GM23248 (cell line): ENCODE data around the gene TMEM183A. TPM values are rescaled to one million over a fixed set of nuclear protein-coding genes. Genes with fewer than 3 reads are reported as not detected.
"Not testable (repeated sequence)": the region's sequence is repeated elsewhere in the genome, so short reads cannot be mapped to it uniquely, and the experiment has no call there.

ENCODE experiments used
- DNase-seq: peaks from one replicate; pipeline ENCODE4 v3.0.0-alpha.2; 2015
- H2AFZ ChIP-seq: fragments of 200-600 bp; sonication (generic); 2 replicates; pipeline ENCODE4 v1.6.1; 2016; ENCODE audit warnings: antibody characterized with exemption
- H3F3A ChIP-seq: fragments of 200-600 bp; sonication (generic); 2 replicates; pipeline ENCODE4 v1.6.1; 2016; ENCODE audit warnings: mild to moderate bottlenecking, antibody characterized with exemption, mixed run types; ENCODE audit not compliant: insufficient read depth
- H3K27ac ChIP-seq: fragments of 200-600 bp; sonication (generic); 2 replicates; pipeline ENCODE4 v1.5.1; 2016; ENCODE audit warnings: mild to moderate bottlenecking
- H3K27me3 ChIP-seq: fragments of 200-600 bp; sonication (generic); replicated peaks from 2 replicates; pipeline ENCODE4 v1.6.1; 2016; ENCODE audit warnings: mild to moderate bottlenecking; ENCODE audit not compliant: insufficient read depth
- H3K36me3 ChIP-seq: fragments of 200-600 bp; sonication (generic); 2 replicates; pipeline ENCODE4 v1.6.1; 2016; ENCODE audit warnings: low read depth, mild to moderate bottlenecking
- H3K4me1 ChIP-seq: fragments of 200-600 bp; sonication (generic); 2 replicates; pipeline ENCODE4 v1.6.1; 2016; ENCODE audit warnings: mild to moderate bottlenecking; ENCODE audit not compliant: insufficient read depth
- H3K4me2 ChIP-seq: fragments of 200-600 bp; sonication (generic); one replicate; pipeline ENCODE4 v1.6.1; 2016; ENCODE audit warnings: mild to moderate bottlenecking; ENCODE audit not compliant: unreplicated experiment
- H3K4me3 ChIP-seq: fragments of 200-600 bp; sonication (generic); 2 replicates; pipeline ENCODE4 v1.5.1; 2016; ENCODE audit warnings: mild to moderate bottlenecking
- H3K79me2 ChIP-seq: fragments of 200-600 bp; sonication (generic); 2 replicates; pipeline ENCODE4 v1.6.1; 2016; ENCODE audit warnings: mild to moderate bottlenecking; ENCODE audit not compliant: insufficient read depth
- H3K9ac ChIP-seq: fragments of 200-600 bp; sonication (generic); 2 replicates; pipeline ENCODE4 v1.6.1; 2016; ENCODE audit warnings: mild to moderate bottlenecking
- H3K9me2 ChIP-seq: fragments of 200-600 bp; sonication (generic); 2 replicates; pipeline ENCODE4 v1.6.1; 2016; ENCODE audit warnings: mixed run types, mild to moderate bottlenecking, moderate library complexity; ENCODE audit not compliant: insufficient read depth
- H3K9me3 ChIP-seq: fragments of 200-600 bp; sonication (generic); one replicate; pipeline ENCODE4 v1.6.1; 2017; ENCODE audit warnings: low read depth
- H4K20me1 ChIP-seq: fragments of 200-600 bp; sonication (generic); 2 replicates; pipeline ENCODE4 v1.6.0; 2016; ENCODE audit not compliant: insufficient read depth
- EZH2 ChIP-seq: fragments of 200-600 bp; sonication (generic); IDR thresholded peaks from 2 replicates; pipeline ENCODE4 v1.6.1; 2018; ENCODE audit warnings: antibody characterized with exemption, mild to moderate bottlenecking; ENCODE audit not compliant: insufficient read depth, poor library complexity, severe bottlenecking
- EZH2phosphoT487 ChIP-seq: fragments of 200-600 bp; sonication (generic); IDR thresholded peaks from 2 replicates; pipeline ENCODE4 v1.6.1; 2018; ENCODE audit warnings: antibody characterized with exemption, moderate library complexity, mild to moderate bottlenecking, low read depth; ENCODE audit not compliant: insufficient read depth
- WGBS, 2 experiments: methylation state at CpG; one replicate each; pipeline ENCODE4 v1.1.6; 2015 to 2017; ENCODE audit warnings: low lambda C conversion rate in 2 of 2, low coverage in 1 of 2; ENCODE audit errors: missing lambda C conversion rate in 2 of 2; 5-methylcytosine and 5-hydroxymethylcytosine counted together
- in situ Hi-C: fragments of 300-500 bp; cut with MboI; formaldehyde crosslinking; loops from 2 replicates; pipeline ENCODE4 v1.15.0; 2020
- polyA plus RNA-seq: library from polyadenylated mRNA; unstranded; fragments of >200 nt; fragmentation: Nextera tagmentation; extraction: Ambion mirVana; gene quantifications from 2 replicates; pipeline ENCODE4 v1.2.1, GENCODE V29; 2016
- total RNA-seq: library from RNA; depleted of rRNA; stranded (reverse); fragments of >200 nt; shearing (Covaris generic); gene quantifications from 2 replicates; pipeline ENCODE4 v1.2.3, GENCODE V29; 2014

TMEM183A gene
- total and polyA plus RNA-seq, 2 experiments from 2014 or later: 57.3 to 92.7 TPM

- peaks cover 26% of the 10 kb centered on the region for H3K27me3 ChIP-seq
- no peak overlapping the region for H3K9ac ChIP-seq
- no peaks in the 10 kb centered on the region for H3K9me2 ChIP-seq
- no peak overlapping the region for H3K4me2 ChIP-seq
- 82 to 87% methylated on average over 3 of the region's 3 CpGs for WGBS, 2 experiments
- TF ChIP-seq EZH2 (no peak), EZH2phosphoT487 (no peak)
- DNase-seq: no peak
- no peaks in the 10 kb centered on the region for H3K79me2 ChIP-seq
- H3K4me3 ChIP-seq: no peak overlapping the region
- H3F3A ChIP-seq: no peaks in the 10 kb centered on the region
- no peaks in the 10 kb centered on the region for H3K36me3 ChIP-seq
- no peaks in the 10 kb centered on the region for H3K9me3 ChIP-seq
- no peak overlapping the region; the same call in 1 of the 2 replicates for H2AFZ ChIP-seq
- H3K27ac ChIP-seq: no peak overlapping the region
- in situ Hi-C loops: no loop called here
- H4K20me1 ChIP-seq: no peaks in the 10 kb centered on the region
- no peaks in the 10 kb centered on the region for H3K4me1 ChIP-seq
Observed at GRCh38 chr1:203000217-203000944, 6.8 kb upstream of the TMEM183A start.

DNA sequence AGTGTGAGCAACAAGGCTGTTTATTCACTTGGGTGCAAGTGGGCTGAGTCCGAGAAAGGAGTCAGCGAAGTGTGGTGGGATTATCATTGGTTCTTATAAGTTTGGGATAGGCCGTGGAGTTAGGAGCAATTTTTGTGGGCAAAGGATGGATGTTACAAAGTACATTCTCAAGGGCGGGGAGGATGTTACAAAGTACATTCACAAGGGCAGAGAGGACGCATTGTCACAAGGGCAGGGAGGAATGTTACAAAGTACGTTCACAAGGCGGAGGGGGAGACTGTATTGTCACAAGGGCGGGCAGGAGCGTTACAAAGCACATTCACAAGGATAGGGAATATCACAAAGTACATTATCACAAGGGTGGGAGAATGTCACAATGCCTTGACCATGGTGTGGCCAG, 5.2 kb upstream of the TMEM183A start:
- H3K9me2 ChIP-seq: no peaks in the 10 kb centered on the region
- no peaks in the 10 kb centered on the region for H3K4me1 ChIP-seq
- H3K27ac ChIP-seq: no peak overlapping the region
- H3K79me2 ChIP-seq: no peaks in the 10 kb centered on the region
- no peaks in the 10 kb centered on the region for H4K20me1 ChIP-seq
- no peaks in the 10 kb centered on the region for H3K9me3 ChIP-seq
- no peak for TF ChIP-seq EZH2phosphoT487
- TF ChIP-seq EZH2: no peak
- peaks cover 9% of the 10 kb centered on the region for H3K27me3 ChIP-seq
- H3K4me3 ChIP-seq: no peak overlapping the region
- H3K36me3 ChIP-seq: no peaks in the 10 kb centered on the region
- no peak for DNase-seq
- H2AFZ ChIP-seq: peak overlapping the region; percentile 26; the same call in 1 of the 2 replicates
- H3F3A ChIP-seq: peaks cover 4% of the 10 kb centered on the region; the same call in 1 of the 2 replicates
- H3K4me2 ChIP-seq: no peak overlapping the region
- in situ Hi-C loops: no loop called here
- H3K9ac ChIP-seq: no peak overlapping the region
- WGBS, 2 experiments: 90 to 93% methylated on average over 9 of the region's 9 CpGs

DNA sequence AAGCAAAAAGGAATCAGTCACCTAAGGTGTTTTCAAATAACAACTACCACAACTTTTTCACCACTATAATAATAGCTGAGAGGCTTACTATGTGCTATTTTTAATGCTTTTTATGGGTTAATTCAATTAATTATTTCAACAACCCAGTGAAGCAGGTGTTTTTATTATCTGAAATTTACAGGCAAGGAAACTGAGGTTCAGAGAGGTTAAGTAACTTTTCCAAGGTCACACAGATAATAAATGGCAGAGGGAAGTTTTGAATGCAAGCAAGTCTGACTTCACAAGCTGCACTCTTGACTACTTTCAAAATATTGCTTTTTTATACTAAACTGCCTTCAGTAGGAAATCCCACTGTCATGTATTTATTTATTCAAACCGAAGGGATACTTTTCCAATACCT, 4.2 kb upstream of the TMEM183A start:
- in situ Hi-C loops: no loop called here
- TF ChIP-seq EZH2: no peak

DNA sequence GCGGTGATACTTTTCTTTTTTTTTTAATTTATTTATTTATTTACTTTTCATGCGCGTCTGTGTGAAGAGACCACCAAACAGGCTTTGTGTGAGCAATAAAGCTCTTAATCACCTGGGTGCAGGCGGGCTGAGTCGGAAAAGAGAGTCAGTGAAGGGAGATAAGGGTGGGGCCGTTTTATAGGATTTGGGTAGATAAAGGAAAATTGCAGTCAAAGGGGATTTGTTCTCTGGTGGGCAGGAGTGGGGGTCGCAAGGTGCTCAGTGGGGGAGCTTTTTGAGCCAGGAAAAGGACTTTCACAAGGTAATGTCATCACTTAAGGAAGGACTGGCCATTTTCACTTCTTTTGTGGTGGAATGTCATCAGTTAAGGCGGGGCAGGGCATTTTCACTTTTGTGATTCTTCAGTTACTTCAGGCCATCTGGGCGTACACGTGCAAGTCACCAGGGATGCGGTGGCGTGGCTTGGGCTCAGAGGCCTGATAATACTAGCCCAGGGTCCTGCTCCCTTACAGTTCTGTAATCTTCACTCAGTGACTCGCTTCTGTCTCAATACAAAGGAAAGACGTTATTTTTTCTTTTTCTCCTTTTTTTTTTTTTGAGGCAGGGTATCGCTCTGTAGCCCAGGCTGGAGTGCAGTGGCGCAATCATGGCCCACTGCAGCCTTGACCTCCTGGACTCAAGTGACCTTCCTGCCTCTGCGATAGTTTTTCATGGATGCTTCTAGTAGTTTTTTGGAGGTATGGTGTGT, 1.6 kb upstream of the TMEM183A start:
- H4K20me1 ChIP-seq, H3K4me3 ChIP-seq, H3K9ac ChIP-seq, H3K9me3 ChIP-seq, H3K9me2 ChIP-seq, H3K4me2 ChIP-seq, DNase-seq, in situ Hi-C loops, H3K4me1 ChIP-seq, H3K27me3 ChIP-seq, H3K27ac ChIP-seq: not testable (repeated sequence)
- WGBS, 2 experiments: 69 to 73% methylated on average over 17 of the region's 17 CpGs
- H3F3A ChIP-seq: peaks cover 12% of the 10 kb centered on the region; the same call in 1 of the 2 replicates
- peaks cover 16% of the 10 kb centered on the region for H3K36me3 ChIP-seq
- peak overlapping the region; percentile 98 for H2AFZ ChIP-seq
- H3K79me2 ChIP-seq: peaks cover 30% of the 10 kb centered on the region

More for the DNA sequence above, 4.2 kb upstream of the TMEM183A start:
- Histone ChIP-seq H3K79me2 (peaks cover 3% of the 10 kb centered on the region), H3K27me3 (0 out of 2 replicates have a peak, but pooled peaks cover 1% of the 10 kb centered on the region), H3F3A (peaks cover 9% of the 10 kb centered on the region; the same call in 1 of the 2 replicates), H3K9me3 (no peaks in the 10 kb centered on the region), H3K4me3 (no peak overlapping the region), H3K27ac (no peak overlapping the region), H3K9ac (no peak overlapping the region), H3K4me2 (no peak overlapping the region), H4K20me1 (no peaks in the 10 kb centered on the region), H3K9me2 (no peaks in the 10 kb centered on the region), H3K36me3 (no peaks in the 10 kb centered on the region), H3K4me1 (no peaks in the 10 kb centered on the region), H2AFZ (peak overlapping the region; percentile 26)
- WGBS, 2 experiments: 81 to 90% methylated on average over 1 of the region's 1 CpG
- no peak for DNase-seq
